HG03354 (cell line): ENCODE measurements around the gene AGR2.

Experiments
- ATAC-seq: cut with Tn5 transposase; IDR thresholded peaks from one replicate; pipeline ENCODE4 v1.9.1; 2021; ENCODE audit warnings: mild to moderate bottlenecking; ENCODE audit not compliant: unreplicated experiment, poor library complexity, severe bottlenecking

Gene AGR2

GRCh38 chr7:16815001-16815400, 10.2 kb upstream of the AGR2 start:
- ATAC-seq = no peak

DNA sequence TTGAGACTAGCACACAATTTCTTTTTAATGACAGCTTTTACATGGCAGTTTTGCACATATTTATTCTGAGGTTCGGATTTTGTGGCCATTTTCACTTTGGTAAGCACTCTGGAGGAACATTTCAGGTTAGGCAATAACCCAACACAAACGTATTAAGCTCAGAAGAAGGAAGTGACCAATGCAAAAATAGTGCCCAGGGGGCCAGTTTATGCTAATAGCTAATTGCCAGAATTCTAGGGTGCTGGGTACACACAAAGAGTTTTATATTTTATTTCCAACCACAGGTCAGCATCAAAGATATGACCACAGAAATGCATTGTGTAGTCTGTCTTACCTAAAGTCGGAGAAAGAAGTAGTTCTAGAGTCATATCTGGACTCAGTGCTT, 8.4 kb upstream of the AGR2 start:
- no peak for ATAC-seq

DNA sequence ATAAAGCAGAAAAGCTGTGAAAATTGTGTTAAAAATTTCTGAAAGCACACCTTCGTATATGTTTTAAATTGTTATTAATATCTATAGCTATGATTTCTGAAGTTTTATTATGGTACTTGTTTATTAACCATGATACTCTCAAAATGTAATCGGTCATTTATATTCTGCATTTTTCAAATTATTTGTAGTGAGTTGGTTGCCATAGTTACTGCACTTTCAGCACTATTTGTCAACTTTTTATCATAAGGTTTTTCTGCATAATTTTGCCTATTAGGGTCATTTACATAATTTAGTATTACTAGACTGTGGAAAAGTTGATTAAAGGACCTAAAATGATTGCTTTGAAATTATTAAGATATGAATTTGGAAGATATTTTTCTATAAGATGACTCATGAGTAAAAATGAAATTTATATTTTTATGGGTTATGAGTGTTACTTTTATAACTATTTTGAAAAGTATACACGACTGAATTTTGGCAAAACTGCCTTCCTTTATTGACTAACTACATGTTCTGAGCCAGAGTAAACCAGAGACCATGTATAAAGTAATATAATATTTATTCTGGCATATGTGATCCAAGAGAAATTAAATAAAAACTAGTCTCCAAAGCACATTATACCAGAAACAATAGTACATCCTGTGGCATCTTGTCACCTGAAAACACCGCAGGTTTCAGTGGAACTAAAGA, 7.9 kb upstream of the AGR2 start:
- ATAC-seq = no peak

DNA sequence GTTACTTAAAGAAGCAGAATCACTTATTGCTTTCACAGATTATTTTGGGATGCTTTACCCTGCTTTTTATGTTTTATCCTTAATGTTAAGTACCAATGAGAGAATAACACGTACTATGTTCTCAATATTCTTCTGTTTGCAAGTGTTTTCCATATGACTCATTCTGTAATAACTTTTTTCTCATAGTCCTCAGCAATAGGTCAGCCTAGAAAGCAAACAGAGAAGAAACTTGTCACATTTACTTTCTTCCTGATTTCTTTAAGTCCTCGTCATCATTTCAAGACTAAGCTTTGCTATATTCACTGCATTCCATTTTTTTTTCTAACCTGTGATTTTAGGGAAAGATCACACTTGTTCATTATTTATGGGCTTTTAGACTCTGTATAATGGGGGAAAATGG, 6.8 kb upstream of the AGR2 start:
- ATAC-seq = no peak

DNA sequence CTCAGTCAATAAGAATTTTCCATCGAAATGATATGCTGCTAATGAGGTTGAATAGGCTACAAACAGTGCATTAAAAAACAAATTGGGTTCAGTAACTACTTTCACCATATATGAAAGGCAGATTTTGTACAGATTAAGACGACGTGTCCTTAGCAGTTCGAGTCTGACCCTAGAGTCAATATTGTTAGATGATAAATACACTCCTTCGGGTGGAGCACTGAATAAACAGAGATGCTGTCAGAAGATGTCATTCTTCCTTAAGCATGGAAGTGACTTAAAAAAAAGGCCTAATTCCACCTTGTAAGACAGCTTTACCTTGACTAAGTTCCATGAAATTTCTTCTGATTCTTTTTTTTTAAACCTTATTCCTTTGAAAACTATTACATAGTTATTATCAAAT, 5.8 kb upstream of the AGR2 start:
- no peak for ATAC-seq

- ATAC-seq = no peak
Measured at GRCh38 chr7:16810112-16810511, 5.3 kb upstream of the AGR2 start.

- ATAC-seq = no peak
Measured at GRCh38 chr7:16805441-16805840, 642 bp upstream of the AGR2 start.

DNA sequence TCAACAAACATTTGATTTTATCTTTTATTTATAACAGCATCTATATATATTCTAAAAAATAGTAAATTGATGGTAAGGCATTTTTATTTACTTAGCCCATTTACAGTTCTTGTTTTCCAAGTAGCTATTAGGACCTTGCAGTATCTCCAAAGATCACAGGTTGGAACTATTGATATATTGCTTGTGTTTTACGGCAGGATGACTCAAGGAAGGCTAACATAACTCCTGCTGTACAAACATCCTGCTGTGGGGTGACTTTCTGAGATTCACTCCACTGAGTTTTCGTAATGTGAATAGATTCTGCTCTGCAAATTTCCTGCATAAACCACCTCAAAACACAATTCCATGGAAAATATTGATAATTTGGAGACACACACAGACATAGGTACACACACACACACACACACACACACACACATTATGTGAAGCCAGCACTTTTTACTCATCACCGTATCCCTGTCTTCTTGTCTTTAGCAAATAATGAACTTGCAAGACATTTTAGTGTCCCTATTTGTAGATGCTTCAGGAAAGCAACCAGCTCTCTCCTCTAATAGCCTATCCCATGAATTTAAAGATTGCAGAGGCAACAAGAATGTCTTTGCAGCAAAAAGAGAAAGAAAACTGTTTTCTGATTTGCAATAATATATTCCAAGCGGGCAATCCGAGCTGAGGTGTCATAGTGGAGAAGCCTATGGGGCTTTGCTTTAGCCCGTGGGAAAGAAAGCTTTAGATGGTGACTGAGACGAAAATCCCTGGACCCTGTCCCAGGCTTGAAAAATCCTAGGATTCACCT, 722 bp downstream of the AGR2 start:
- no peak for ATAC-seq

- ATAC-seq = no peak
Measured at GRCh38 chr7:16803125-16803524, 1.7 kb downstream of the AGR2 start.

DNA sequence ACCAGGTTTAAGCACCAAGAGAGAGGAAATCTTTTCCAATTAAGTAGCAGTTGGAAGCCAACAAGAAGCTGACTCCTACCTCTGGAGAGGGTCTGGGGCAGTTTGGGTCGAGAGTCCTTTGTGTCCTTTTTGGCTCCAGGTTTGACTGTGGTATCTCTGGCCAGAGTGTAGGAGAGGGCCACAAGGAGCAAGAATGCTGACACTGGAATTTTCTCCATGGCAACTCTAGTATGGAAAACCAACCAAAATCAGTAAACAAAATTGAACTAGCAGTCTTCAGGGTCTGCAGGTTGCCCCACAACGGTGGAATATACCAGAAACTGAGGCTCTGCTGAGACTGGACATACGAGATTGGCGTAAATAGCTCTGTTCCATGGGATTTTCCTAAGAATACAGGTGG, 3.2 kb downstream of the AGR2 start:
- ATAC-seq = no peak

GRCh38 chr7:16801111-16801542, 3.7 kb downstream of the AGR2 start:
- ATAC-seq = peak; percentile 67

DNA sequence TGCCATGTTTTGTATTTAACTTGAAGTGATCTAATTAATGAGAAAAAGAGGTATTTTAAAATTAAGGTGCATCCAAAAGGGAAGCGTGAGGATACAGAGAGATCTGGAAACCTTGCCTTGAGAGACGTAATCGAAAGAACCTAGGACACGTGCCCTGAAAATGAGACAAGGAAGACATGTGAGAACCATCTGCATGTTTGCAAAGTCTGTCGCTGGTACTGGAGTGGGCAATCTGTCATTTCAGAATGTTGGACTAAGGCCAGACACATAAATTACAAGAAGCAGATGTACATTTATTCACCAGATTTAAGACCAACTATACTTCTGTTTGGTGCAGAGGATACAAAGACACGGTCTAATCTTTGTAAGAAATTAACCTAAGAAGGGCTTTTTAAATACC, 9.2 kb downstream of the AGR2 start:
- no peak for ATAC-seq

DNA sequence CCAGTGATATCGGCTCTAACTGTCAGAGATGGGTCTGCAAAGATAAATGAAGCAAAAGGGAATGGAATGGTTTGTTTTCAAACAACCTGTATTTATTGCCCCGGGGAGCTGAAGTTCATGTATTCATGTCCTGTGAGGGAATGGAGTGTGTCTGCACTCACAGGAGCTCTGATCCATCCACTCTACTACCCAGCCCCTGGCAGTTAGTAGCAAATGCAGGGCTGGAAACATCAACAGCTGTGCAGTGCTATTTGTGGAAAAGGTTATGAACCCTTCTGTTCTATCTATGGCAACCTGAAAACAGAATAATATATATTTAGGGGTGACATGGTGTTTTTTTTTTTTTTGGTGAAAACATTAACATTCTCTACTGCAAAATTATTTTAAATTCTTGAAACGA, 9.8 kb downstream of the AGR2 start:
- no peak for ATAC-seq

DNA sequence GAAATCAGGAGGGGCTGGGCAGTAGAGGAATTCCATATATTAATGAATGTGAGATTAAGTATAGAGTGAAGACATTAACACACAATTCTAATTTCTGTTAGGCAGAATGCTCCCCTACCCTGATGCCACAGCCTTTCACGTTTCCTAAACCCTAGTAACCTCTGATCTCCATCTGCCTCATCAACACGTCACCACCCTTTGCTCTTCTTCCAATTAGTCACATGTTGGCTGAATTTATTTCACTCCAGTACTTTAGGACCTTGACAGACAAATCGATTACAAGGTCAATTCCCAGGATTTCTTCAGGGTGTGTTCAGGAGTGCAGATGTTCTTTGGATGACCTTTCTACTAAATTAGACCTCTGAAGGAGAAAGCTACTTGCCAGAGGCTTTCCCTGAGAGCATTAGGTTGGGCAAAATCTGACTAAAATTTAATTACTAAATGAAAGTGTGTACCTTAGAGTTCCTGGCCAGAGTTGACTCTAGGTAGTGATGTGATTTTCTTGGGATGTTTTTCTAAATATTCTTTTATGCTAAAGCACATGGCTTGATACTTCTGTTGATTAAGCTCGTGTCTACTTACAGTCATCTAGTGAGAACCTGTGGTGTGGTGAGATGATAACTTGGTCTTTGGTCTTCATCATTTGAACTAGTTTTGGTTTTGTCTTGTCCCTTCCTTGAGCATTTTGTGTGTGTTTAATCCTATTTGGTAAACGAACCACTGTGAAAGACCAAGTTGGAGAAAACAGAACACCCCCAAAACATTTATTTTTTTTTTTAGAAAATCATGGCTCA, 12.7 kb downstream of the AGR2 start:
- ATAC-seq = no peak

- ATAC-seq = no peak
Measured at GRCh38 chr7:16791071-16791470, 13.7 kb downstream of the AGR2 start.

DNA sequence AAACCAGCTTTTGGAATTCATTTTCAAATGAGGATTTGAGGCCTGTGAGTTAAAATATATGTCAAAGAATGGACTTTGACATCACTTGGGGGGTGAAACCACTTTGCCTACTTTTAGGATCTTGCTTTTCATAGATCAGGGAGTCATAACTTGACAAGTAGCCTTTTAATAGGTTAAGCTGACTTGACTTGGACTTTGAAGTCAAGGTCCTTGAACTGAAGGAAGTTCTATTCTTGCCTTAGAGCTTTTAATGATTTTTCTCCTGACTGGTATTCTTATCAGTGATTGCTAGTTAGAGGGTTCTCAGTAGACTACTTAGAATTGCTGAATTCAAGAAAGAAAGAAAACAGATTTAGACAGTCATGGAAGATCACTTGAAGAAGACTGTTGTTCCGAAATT, 17.7 kb downstream of the AGR2 start:
- ATAC-seq = no peak

DNA sequence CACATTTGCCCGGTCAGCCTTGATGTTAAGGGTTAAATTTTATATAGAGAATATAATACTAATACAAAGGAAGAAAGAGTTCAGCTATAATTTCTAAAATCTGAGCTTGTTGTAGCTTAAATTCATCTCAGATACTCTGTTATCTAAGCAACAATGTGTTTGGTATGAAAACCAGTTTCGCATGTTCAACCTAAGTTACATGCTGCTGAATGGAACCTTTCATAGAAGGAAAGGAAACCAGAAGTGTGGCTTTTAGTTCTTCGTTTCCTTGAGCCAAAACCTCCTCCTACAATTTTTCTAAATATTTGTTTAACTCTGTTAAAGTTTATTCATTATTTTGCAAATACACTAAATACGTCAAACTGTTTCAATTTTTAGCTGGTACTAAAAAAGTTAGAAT, 18.5 kb downstream of the AGR2 start:
- ATAC-seq = no peak

DNA sequence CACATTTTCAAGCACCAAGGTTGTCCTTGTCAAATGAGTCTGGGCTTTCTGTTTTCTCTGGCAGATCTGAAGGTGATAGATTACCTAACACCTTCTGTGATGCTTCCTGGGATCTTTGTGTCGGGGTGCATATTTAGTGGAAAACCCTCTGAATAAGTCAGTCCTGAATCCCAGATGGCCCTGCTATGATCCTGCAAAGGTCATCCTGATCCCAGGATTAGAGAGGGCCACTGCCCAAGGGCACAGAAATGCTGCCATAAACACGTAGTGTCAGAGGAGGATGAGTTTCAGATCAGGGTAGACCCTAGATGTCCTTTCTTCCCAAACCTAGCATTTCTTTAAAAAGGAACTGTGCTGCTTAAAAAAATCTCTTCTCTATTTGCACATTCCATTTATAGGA, 19.0 kb downstream of the AGR2 start:
- no peak for ATAC-seq

DNA sequence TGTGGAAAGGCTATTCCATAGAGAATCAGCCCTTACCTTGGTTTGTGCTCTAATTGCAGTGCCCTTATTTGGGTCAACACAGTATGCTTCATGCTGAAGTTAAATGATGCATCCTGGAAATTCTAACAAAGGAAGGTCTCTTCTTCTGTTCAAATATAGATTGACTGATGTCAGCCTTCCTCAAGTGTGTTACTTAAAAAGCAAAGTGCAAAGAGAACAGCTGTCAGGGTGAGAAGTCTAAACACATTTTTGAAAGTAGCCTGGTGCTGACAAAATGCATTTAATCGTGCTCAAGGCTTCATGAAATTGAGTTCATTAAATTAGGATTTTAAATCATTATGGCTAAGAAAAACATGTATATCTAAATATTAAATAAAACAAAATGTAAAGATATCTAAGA, 19.5 kb downstream of the AGR2 start:
- ATAC-seq = no peak

DNA sequence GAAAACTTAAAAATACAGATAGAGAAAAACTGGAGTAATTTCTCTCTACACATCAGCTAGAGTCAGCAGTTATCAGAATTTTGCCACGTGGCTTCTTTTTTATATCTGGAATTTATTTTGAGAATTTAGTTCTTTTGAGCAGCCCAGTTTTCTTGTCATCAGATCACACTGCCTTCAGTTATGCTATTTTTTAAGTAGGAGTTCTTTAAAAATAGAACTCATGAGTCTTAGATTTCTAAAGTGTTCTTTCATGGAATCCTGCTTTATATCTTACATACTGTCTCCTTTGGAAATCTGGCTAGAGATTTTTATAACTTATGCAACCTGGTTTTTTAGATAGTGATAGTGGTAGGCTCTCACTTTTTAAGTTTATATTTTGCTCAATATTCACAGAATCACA, 24.2 kb downstream of the AGR2 start:
- no peak for ATAC-seq

- no peak for ATAC-seq
Measured at GRCh38 chr7:16779051-16779450, 25.7 kb downstream of the AGR2 start.
